Muscle layer of duodenum (tissue), 2 donors: ENCODE data around the gene SCYL1.
A peak's percentile ranks its signal among the peaks of the same experiment; 100 is the strongest.
"Not testable (repeated sequence)": the region's sequence is repeated elsewhere in the genome, so short reads cannot be mapped to it uniquely, and the experiment has no call there.

Experiments
- H3K27ac ChIP-seq: one replicate; pipeline ENCODE4 v1.7.0; 2013; ENCODE audit warnings: mild to moderate bottlenecking, low read length
- H3K27me3 ChIP-seq: one replicate; pipeline ENCODE4 v1.7.0; 2013; ENCODE audit warnings: low read depth, mild to moderate bottlenecking, control low read depth, low read length
- H3K36me3 ChIP-seq, 2 donors: one replicate each; pipeline ENCODE4 v1.7.0; 2013; ENCODE audit warnings: low read length in 2 of 2, control low read depth in 1 of 2, mild to moderate bottlenecking in 1 of 2; ENCODE audit not compliant: insufficient read depth in 2 of 2, control insufficient read depth in 1 of 2
- H3K4me1 ChIP-seq, 2 donors: one replicate each; pipeline ENCODE4 v1.7.0; 2013; ENCODE audit warnings: low read length in 2 of 2, mild to moderate bottlenecking in 2 of 2, control low read depth in 1 of 2, moderate library complexity in 1 of 2; ENCODE audit not compliant: insufficient read depth in 2 of 2, control insufficient read depth in 1 of 2
- H3K4me3 ChIP-seq, 2 donors: one replicate each; pipeline ENCODE4 v1.7.0; 2013; ENCODE audit warnings: low read length in 2 of 2, low read depth in 1 of 2, mild to moderate bottlenecking in 1 of 2
- H3K9me3 ChIP-seq, 2 donors: one replicate each; pipeline ENCODE4 v1.7.0; 2013; ENCODE audit warnings: low read length in 2 of 2, control low read depth in 1 of 2, mild to moderate bottlenecking in 1 of 2; ENCODE audit not compliant: control insufficient read depth in 1 of 2
- donor health status: healthy.

The SCYL1 gene

DNA sequence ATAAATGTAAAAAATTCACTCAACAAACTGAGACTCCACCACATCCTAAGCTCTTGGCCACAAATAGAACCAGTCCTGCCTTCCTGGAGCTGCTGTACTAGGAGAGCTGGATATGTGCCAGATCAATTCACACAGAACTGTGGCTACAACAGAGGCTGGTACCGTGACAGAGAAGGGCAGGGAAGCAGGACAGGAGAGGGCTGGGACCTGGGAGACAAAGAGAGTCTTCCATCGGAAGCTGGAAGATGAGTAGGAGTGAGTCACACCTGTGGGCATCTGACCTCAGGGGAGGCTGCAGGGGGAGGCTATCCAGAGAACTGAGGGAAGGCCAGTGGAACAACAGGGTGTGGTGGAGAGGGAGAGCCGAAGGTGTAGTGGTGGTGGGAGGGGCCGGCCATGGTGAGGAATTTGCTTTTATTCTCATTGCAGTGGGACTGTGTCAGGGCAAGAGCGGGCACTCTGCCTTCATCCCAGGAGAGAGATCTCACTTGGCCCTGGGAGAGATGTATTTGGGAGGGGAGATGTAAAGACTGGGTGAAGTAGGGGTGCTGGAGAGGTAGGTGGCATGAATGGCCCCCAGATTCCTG, 35.2 kb downstream of the SCYL1 start:
- peaks cover 14 to 55% of the 10 kb centered on the region in 2 donors for H3K4me1 ChIP-seq
- H3K27me3 ChIP-seq = no peaks in the 10 kb centered on the region
- H3K4me3 ChIP-seq = no peak overlapping the region
- H3K27ac ChIP-seq = peak overlapping the region; percentile 14
- no peaks in the 10 kb centered on the region for H3K36me3 ChIP-seq
- no peaks in the 10 kb centered on the region for H3K9me3 ChIP-seq

- Histone ChIP-seq H3K27ac (peak overlapping the region; percentile 14), H3K27me3 (no peaks in the 10 kb centered on the region), H3K4me3 (no peak overlapping the region), H3K9me3 (no peaks in the 10 kb centered on the region), H3K4me1 (peaks cover 14 to 48% of the 10 kb centered on the region in 2 donors), H3K36me3 (no peaks in the 10 kb centered on the region)
Measured at GRCh38 chr11:65560555-65561418, 35.9 kb downstream of the SCYL1 start.

GRCh38 chr11:65562020-65562419, 37.1 kb downstream of the SCYL1 start:
- Histone ChIP-seq H3K27me3 (no peaks in the 10 kb centered on the region), H3K4me3 (no peak overlapping the region), H3K27ac (no peak overlapping the region), H3K36me3 (no peaks in the 10 kb centered on the region), H3K4me1 (peaks cover 14 to 35% of the 10 kb centered on the region in 2 donors), H3K9me3 (no peaks in the 10 kb centered on the region)

DNA sequence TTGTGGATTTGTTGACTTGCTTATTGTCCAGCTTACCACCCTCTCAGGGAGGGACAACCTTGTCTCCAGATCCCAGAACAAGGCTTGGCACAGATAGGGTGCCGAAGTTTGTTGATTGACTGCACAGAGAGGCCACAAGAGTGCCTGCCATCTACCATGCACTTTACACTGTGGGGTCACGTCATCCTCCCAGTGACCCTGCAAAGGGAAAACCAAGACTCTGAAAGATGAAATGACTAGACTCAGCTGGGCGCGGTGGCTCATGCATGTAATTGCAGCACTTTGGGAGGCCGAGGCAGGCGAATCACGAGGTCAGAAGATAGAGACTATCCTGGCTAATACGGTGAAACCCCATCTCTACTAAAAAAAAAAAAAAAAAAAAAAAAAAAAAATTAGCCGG, 37.9 kb downstream of the SCYL1 start:
- no peaks in the 10 kb centered on the region for H3K27me3 ChIP-seq
- no peaks in the 10 kb centered on the region for H3K36me3 ChIP-seq
- no peak overlapping the region for H3K4me3 ChIP-seq
- H3K9me3 ChIP-seq = no peaks in the 10 kb centered on the region
- H3K4me1 ChIP-seq = peaks cover 14 to 33% of the 10 kb centered on the region in 2 donors
- no peak overlapping the region for H3K27ac ChIP-seq

DNA sequence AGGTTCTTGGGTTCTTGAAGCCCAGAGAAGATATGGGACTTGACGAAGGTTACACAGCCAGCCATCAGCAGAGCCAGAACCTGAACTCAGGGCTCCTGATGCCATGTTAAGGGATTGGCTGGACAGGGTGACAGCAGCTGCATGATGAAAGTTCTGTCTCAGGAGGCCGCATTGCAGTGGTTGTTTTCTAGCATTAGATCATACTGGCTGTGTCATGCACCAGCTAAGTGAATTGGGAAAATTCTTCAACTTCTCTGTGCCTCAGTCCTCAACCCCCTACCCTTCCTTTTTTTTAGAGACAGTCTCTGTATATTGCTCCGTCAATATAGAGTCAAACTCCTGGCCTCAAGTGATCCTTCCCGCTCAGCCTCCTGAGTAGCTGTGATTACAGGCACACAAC, 38.7 kb downstream of the SCYL1 start:
- Histone ChIP-seq H3K36me3 (no peaks in the 10 kb centered on the region), H3K4me1 (peaks cover 15 to 40% of the 10 kb centered on the region in 2 donors), H3K27ac (no peak overlapping the region), H3K4me3 (no peak overlapping the region), H3K9me3 (no peaks in the 10 kb centered on the region), H3K27me3 (no peaks in the 10 kb centered on the region)

GRCh38 chr11:65564879-65565559, 40.1 kb downstream of the SCYL1 start:
- H3K4me1 ChIP-seq = peaks cover 12 to 36% of the 10 kb centered on the region in 2 donors
- H3K9me3 ChIP-seq, H3K27ac ChIP-seq: not testable (repeated sequence)

DNA sequence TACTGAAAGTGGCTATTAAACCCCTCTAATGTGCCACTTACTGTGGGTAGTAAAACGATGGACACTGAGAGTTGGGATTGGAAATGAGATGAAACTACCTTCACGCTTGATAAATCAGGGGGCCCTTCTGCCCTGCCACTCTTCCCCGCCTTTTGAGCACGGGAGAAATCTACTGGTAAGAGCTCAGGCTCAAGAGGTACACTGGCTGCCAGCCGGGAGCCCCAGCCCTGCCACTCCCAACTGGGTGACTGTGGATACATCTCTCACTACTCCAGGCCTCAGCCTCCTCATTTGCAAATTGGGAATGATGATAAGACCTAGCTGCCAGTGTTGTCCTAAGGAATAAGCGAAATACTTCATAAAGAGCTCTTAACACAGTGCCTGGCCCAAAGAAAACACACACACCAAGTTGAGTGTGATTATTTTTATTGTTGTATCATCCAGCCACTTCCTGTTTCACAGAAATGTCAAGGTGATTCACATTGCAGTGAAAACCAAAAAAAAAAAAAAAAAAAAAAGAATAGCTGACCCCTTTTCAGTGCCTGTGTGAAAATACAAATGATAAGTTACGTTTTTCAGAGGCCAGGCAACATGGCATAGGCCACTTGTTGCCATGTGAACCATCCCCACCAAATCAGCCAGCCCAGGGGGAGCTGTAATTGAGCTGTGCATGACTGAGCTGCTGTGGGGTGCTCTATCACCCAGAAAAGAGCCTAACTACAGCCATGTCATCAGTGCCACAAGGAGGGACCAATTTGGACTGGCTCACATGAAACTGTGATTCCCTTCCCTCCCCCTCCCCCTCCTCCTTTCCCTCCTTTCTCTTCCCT, 41.0 kb downstream of the SCYL1 start:
- Histone ChIP-seq H3K36me3 (no peaks in the 10 kb centered on the region), H3K4me3 (no peak overlapping the region), H3K4me1 (peaks cover 6 to 30% of the 10 kb centered on the region in 2 donors), H3K27me3 (no peaks in the 10 kb centered on the region), H3K9me3 (no peaks in the 10 kb centered on the region), H3K27ac (no peak overlapping the region)

More at GRCh38 chr11:65564879-65565559, 40.1 kb downstream of the SCYL1 start:
- H3K36me3 ChIP-seq, H3K4me3 ChIP-seq, H3K27me3 ChIP-seq: not testable (repeated sequence)

DNA sequence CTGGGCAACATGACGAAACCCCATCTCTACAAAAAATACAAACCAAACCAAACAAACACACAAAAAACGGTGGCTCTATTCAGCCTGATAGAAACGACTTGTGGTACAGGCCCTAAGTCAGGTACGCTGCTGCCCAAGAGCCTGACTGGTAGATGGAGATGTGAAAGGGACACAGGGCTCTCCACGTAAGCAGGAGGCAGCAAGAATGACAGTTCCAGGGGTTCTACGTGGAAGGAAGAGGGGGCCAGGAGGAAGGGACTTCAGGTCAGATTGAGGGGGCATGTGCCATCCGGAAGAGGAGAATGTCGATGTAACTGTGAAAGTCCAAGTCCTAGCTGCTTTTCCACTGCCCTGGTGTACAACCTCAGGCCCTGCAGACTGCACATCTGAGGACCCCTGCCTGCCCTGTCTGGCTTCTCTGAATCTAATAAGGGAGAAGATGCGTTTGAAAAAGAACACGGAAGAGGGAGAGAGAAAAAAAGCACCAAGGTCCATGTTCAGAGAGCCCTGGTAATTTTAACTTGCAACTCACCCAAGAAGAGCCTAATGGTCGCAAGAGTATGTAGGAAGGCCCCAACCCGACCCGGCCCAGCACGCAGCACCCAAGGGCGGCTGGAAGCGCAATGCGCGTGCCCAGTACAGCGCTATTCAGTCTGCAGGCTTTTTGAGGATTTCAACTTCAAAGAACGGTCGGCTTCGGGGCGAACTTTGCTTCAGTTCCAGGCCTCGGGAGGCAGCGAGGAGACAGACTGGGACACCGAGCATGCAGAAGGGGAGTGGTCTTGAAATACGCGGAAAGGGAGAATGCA, 44.5 kb downstream of the SCYL1 start:
- Histone ChIP-seq H3K9me3 (no peaks in the 10 kb centered on the region), H3K4me1 (peaks cover 16 to 48% of the 10 kb centered on the region in 2 donors), H3K36me3 (no peaks in the 10 kb centered on the region), H3K4me3 (peak overlapping the region; percentile 78 to 95), H3K27me3 (no peaks in the 10 kb centered on the region), H3K27ac (peak overlapping the region; percentile 96)

GRCh38 chr11:65569973-65570918, 45.4 kb downstream of the SCYL1 start, which contains the start of gene ZNRD2:
ZNRD2 (plus strand) TSS chr11:65570477; CDS start chr11:65570492, 15 bp downstream.
- Histone ChIP-seq H3K27me3 (no peaks in the 10 kb centered on the region), H3K4me3 (peak within 1 kb of the TSS; percentile 78 to 95), H3K36me3 (no peaks in the 10 kb centered on the region), H3K4me1 (peaks cover 18 to 55% of the 10 kb centered on the region in 2 donors), H3K9me3 (no peaks in the 10 kb centered on the region), H3K27ac (peak within 1 kb of the TSS; percentile 96)
